GM19328 (cell line): ENCODE measurements around the gene ADGRG1.
"Not testable (repeated sequence)": the region's sequence is repeated elsewhere in the genome, so short reads cannot be mapped to it uniquely, and the experiment has no call there.

Source experiments
- ATAC-seq: cut with Tn5 transposase; IDR thresholded peaks from one replicate; pipeline ENCODE4 v1.9.1; 2021; ENCODE audit warnings: mild to moderate bottlenecking, moderate library complexity; ENCODE audit not compliant: unreplicated experiment

The ADGRG1 gene

GRCh38 chr16:57628008-57628781, at the start of gene ADGRG1:
TSS of gene ADGRG1 (plus strand) at chr16:57628630. CDS start at chr16:57650288, 21,658 bp downstream.
- ATAC-seq, result no peak

GRCh38 chr16:57579361-57579665, 49.1 kb upstream of the ADGRG1 start:
- ATAC-seq, result no peak

- ATAC-seq, result no peak
These were observed 43.3 kb upstream of the ADGRG1 start for GRCh38 chr16:57585051-57585687.

GRCh38 chr16:57588831-57589230, 39.6 kb upstream of the ADGRG1 start:
- ATAC-seq, result no peak

GRCh38 chr16:57589374-57589773, 39.1 kb upstream of the ADGRG1 start:
- no peak for ATAC-seq

- ATAC-seq, result no peak
These were observed 37.8 kb upstream of the ADGRG1 start for GRCh38 chr16:57590654-57591085.

GRCh38 chr16:57591086-57591869, 37.2 kb upstream of the ADGRG1 start:
- ATAC-seq, result peak; percentile 71

- ATAC-seq, result no peak
These were observed 36.5 kb upstream of the ADGRG1 start for GRCh38 chr16:57591870-57592485.

GRCh38 chr16:57592591-57593003, 35.8 kb upstream of the ADGRG1 start:
- ATAC-seq, result no peak

GRCh38 chr16:57593021-57593420, 35.4 kb upstream of the ADGRG1 start:
- ATAC-seq, result no peak

- no peak for ATAC-seq
These were observed 34.4 kb upstream of the ADGRG1 start for GRCh38 chr16:57593990-57594389.

GRCh38 chr16:57594531-57595031, 33.8 kb upstream of the ADGRG1 start:
- ATAC-seq, result no peak

- not testable (repeated sequence) for ATAC-seq
These were observed 32.2 kb upstream of the ADGRG1 start for GRCh38 chr16:57596234-57596633.

- ATAC-seq, result no peak
These were observed 30.0 kb upstream of the ADGRG1 start for GRCh38 chr16:57598437-57598836.

- ATAC-seq, result no peak
These were observed 28.2 kb upstream of the ADGRG1 start for GRCh38 chr16:57600048-57600835.

- no peak for ATAC-seq
These were observed 27.4 kb upstream of the ADGRG1 start for GRCh38 chr16:57600952-57601580.

- ATAC-seq, result peak; percentile 61
These were observed 26.5 kb upstream of the ADGRG1 start for GRCh38 chr16:57601801-57602478.

GRCh38 chr16:57603115-57604024, 25.1 kb upstream of the ADGRG1 start:
- ATAC-seq, result no peak
